ENCODE measurements around the gene RABL6. TPM values are rescaled to one million over a fixed set of nuclear protein-coding genes. Genes with fewer than 3 reads are reported as not detected.
A peak's percentile ranks its signal among the peaks of the same experiment; 100 is the strongest.
"Not testable (repeated sequence)": the region's sequence is repeated elsewhere in the genome, so short reads cannot be mapped to it uniquely, and the experiment has no call there.

RABL6 gene
- total and polyA plus RNA-seq, 2 experiments from 2014 or later: 101 to 153 TPM

GRCh38 chr9:136829412-136829811 lies 21.7 kb downstream of the RABL6 start:
- no peaks in the 10 kb centered on the region for H3K9me3 ChIP-seq (ENCODE audit: low read depth)
- no peak overlapping the region for H3K4me3 ChIP-seq
- H3K36me3 ChIP-seq: peaks cover 35% of the 10 kb centered on the region
- no peak overlapping the region for H3K27ac ChIP-seq
- no peak for TF ChIP-seq CTCF (IDR thresholded peaks at IDR 0.05; ENCODE audit: low read depth, low read length)
- no peak for DNase-seq (ENCODE audit: low read depth in 1 of 2, low spot score in 1 of 2)
- H3K27me3 ChIP-seq: no peaks in the 10 kb centered on the region
- no peaks in the 10 kb centered on the region for H3K4me1 ChIP-seq (ENCODE audit: low read depth)

GRCh38 chr9:136829981-136830885 lies 22.5 kb downstream of the RABL6 start:
- no peak for DNase-seq (ENCODE audit: low read depth in 1 of 2, low spot score in 1 of 2)
- H3K36me3 ChIP-seq: peaks cover 32% of the 10 kb centered on the region
- H3K4me1 ChIP-seq (ENCODE audit: low read depth): no peaks in the 10 kb centered on the region
- no peaks in the 10 kb centered on the region for H3K27me3 ChIP-seq
- no peak overlapping the region for H3K4me3 ChIP-seq
- H3K9me3 ChIP-seq (ENCODE audit: low read depth): no peaks in the 10 kb centered on the region
- TF ChIP-seq CTCF (IDR thresholded peaks at IDR 0.05; ENCODE audit: low read depth, low read length): no peak
- no peak overlapping the region for H3K27ac ChIP-seq

- no peak for DNase-seq (ENCODE audit: low read depth in 1 of 2, low spot score in 1 of 2)
- Histone ChIP-seq H3K4me3 (no peak overlapping the region), H3K9me3 (ENCODE audit: low read depth) (no peaks in the 10 kb centered on the region), H3K4me1 (ENCODE audit: low read depth) (no peaks in the 10 kb centered on the region), H3K27ac (no peak overlapping the region), H3K36me3 (peaks cover 31% of the 10 kb centered on the region), H3K27me3 (no peaks in the 10 kb centered on the region)
- no peak for TF ChIP-seq CTCF (IDR thresholded peaks at IDR 0.05; ENCODE audit: low read depth, low read length)
Measured at GRCh38 chr9:136831002-136831719, 23.4 kb downstream of the RABL6 start.

GRCh38 chr9:136831720-136832104 lies 24.0 kb downstream of the RABL6 start:
- TF ChIP-seq CTCF (IDR thresholded peaks at IDR 0.05; ENCODE audit: low read depth, low read length): no peak
- DNase-seq (ENCODE audit: low read depth in 1 of 2, low spot score in 1 of 2): no peak
- no peaks in the 10 kb centered on the region for H3K27me3 ChIP-seq
- no peaks in the 10 kb centered on the region for H3K4me1 ChIP-seq (ENCODE audit: low read depth)
- no peaks in the 10 kb centered on the region for H3K9me3 ChIP-seq (ENCODE audit: low read depth)
- H3K36me3 ChIP-seq: peaks cover 25% of the 10 kb centered on the region
- no peak overlapping the region for H3K4me3 ChIP-seq
- H3K27ac ChIP-seq: no peak overlapping the region

GRCh38 chr9:136832581-136832980 lies 24.8 kb downstream of the RABL6 start:
- DNase-seq (ENCODE audit: low read depth in 1 of 2, low spot score in 1 of 2): no peak
- H3K4me3 ChIP-seq: no peak overlapping the region
- no peaks in the 10 kb centered on the region for H3K4me1 ChIP-seq (ENCODE audit: low read depth)
- H3K36me3 ChIP-seq: peaks cover 22% of the 10 kb centered on the region
- no peak for TF ChIP-seq CTCF (IDR thresholded peaks at IDR 0.05; ENCODE audit: low read depth, low read length)
- H3K27ac ChIP-seq: no peak overlapping the region
- no peaks in the 10 kb centered on the region for H3K9me3 ChIP-seq (ENCODE audit: low read depth)
- H3K27me3 ChIP-seq: no peaks in the 10 kb centered on the region

- not testable (repeated sequence) for H3K4me3 ChIP-seq; H3K9me3 ChIP-seq (ENCODE audit: low read depth); H3K27me3 ChIP-seq; DNase-seq (ENCODE audit: low read depth in 1 of 2, low spot score in 1 of 2); H3K4me1 ChIP-seq (ENCODE audit: low read depth)
- peaks cover 22% of the 10 kb centered on the region for H3K36me3 ChIP-seq
- peak overlapping the region; percentile 34 for H3K27ac ChIP-seq
Measured at GRCh38 chr9:136833381-136834048, 25.8 kb downstream of the RABL6 start.
